Astrocyte (in vitro differentiated cells and primary cell): ENCODE results near the gene NAV2. TPM values are rescaled to one million over a fixed set of nuclear protein-coding genes. Genes with fewer than 3 reads are reported as not detected.
A peak's percentile ranks its signal among the peaks of the same experiment; 100 is the strongest.

Source experiments
- DNase-seq: peaks from one replicate; pipeline ENCODE4 v3.0.0-alpha.2; 2010; ENCODE audit warnings: low read depth
- FAIRE-seq: peaks from 2 replicates; lab custom pipeline; 2011; peaks lifted over from hg19 to GRCh38; lab: Jason Lieb, UNC
- H2AFZ ChIP-seq: 2 replicates; pipeline ENCODE4 v1.6.0; 2012; ENCODE audit warnings: low read depth, low read length, inconsistent platforms
- H3K27ac ChIP-seq: 2 replicates; pipeline ENCODE4 v1.5.1; 2011; ENCODE audit warnings: low read depth, low read length, inconsistent platforms
- H3K27me3 ChIP-seq: 2 replicates; pipeline ENCODE4 v1.6.0; 2011; ENCODE audit warnings: low read length, inconsistent platforms; ENCODE audit not compliant: insufficient read depth
- H3K36me3 ChIP-seq: 2 replicates; pipeline ENCODE4 v1.5.1; 2011; ENCODE audit warnings: low read length, inconsistent platforms; ENCODE audit not compliant: insufficient read depth
- H3K4me1 ChIP-seq: 2 replicates; pipeline ENCODE4 v1.5.1; 2011; ENCODE audit warnings: low read length, inconsistent platforms; ENCODE audit not compliant: insufficient read depth
- H3K4me2 ChIP-seq: 2 replicates; pipeline ENCODE4 v1.6.0; 2012; ENCODE audit warnings: low read length, inconsistent platforms
- H3K4me3 ChIP-seq: 2 replicates; pipeline ENCODE4 v1.5.1; 2011; ENCODE audit warnings: low read depth, mild to moderate bottlenecking, low read length, inconsistent platforms; ENCODE audit not compliant: insufficient read depth
- H3K79me2 ChIP-seq: 2 replicates; pipeline ENCODE4 v1.6.0; 2012; ENCODE audit warnings: mild to moderate bottlenecking, low read length, inconsistent platforms; ENCODE audit not compliant: insufficient read depth
- H3K9ac ChIP-seq: 2 replicates; pipeline ENCODE4 v1.6.0; 2012; ENCODE audit warnings: mild to moderate bottlenecking, low read length, inconsistent platforms
- H3K9me3 ChIP-seq: 2 replicates; pipeline ENCODE4 v1.5.1; 2012; ENCODE audit warnings: low read depth, mild to moderate bottlenecking, low read length, inconsistent platforms; ENCODE audit not compliant: insufficient read depth
- H4K20me1 ChIP-seq: 2 replicates; pipeline ENCODE4 v1.6.0; 2012; ENCODE audit warnings: low read length, inconsistent platforms; ENCODE audit not compliant: insufficient read depth
- H3K27ac Mint-ChIP-seq: one replicate; pipeline ENCODE4 v1.8.0; 2021; ENCODE audit warnings: mild to moderate bottlenecking, mixed read lengths; ENCODE audit not compliant: unreplicated experiment
- H3K27me3 Mint-ChIP-seq: one replicate; pipeline ENCODE4 v1.8.0; 2021; ENCODE audit warnings: low read depth, mixed read lengths; ENCODE audit not compliant: unreplicated experiment
- H3K36me3 Mint-ChIP-seq: one replicate; pipeline ENCODE4 v1.8.0; 2021; ENCODE audit warnings: low read depth, mixed read lengths; ENCODE audit not compliant: unreplicated experiment
- H3K4me1 Mint-ChIP-seq: one replicate; pipeline ENCODE4 v1.8.0; 2021; ENCODE audit warnings: low read depth, mixed read lengths; ENCODE audit not compliant: unreplicated experiment
- H3K4me3 Mint-ChIP-seq: one replicate; pipeline ENCODE4 v1.8.0; 2021; ENCODE audit warnings: mild to moderate bottlenecking, moderate library complexity, mixed read lengths; ENCODE audit not compliant: unreplicated experiment
- H3K9me3 Mint-ChIP-seq: one replicate; pipeline ENCODE4 v1.8.0; 2021; ENCODE audit warnings: mild to moderate bottlenecking, mixed read lengths; ENCODE audit not compliant: unreplicated experiment
- EZH2 ChIP-seq: IDR thresholded peaks from 2 replicates; pipeline ENCODE4 v1.6.1; 2012; ENCODE audit warnings: mild to moderate bottlenecking, low read length, inconsistent platforms; ENCODE audit not compliant: insufficient read depth
- total RNA-seq: library from RNA; stranded (reverse); gene quantifications from 2 replicates; pipeline ENCODE4 v1.2.1, GENCODE V29; 2021
- TF ChIP-seq, protein P1 (sequence below): IDR thresholded peaks from 2 replicates; pipeline ENCODE4 v1.5.1; 2011; ENCODE audit warnings: low read depth, mild to moderate bottlenecking, inconsistent platforms, low read length, moderate library complexity; ENCODE audit not compliant: insufficient read depth

Gene NAV2
- total RNA-seq, 1 donor from 2014 or later: 20.6 TPM

DNA sequence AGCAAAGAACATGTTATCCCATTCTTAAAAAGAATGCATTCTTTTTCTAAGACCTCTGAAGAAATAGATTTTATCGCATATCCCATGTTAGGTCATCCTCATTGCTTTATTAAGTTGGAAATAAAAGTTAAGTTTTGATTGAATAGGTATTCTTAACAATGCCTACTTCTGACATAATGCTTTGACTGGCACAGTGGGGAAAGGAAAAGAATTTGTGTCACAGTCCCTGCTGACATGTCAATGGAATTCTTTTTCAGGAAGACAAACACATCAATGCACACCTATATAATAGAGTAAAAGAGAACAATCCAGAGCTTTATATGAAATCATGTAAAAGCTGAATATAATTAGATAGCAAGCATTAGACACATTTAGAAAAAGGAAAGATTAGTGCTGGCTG lies 341.9 kb downstream of the NAV2 start:
- Mint-ChIP-seq H3K36me3 (peaks cover 22% of the 10 kb centered on the region), H3K4me1 (peaks cover 44% of the 10 kb centered on the region), H3K27me3 (no peaks in the 10 kb centered on the region), H3K4me3 (no peak overlapping the region), H3K27ac (no peak overlapping the region), H3K9me3 (no peaks in the 10 kb centered on the region)
- no peaks in the 10 kb centered on the region for H3K27me3 ChIP-seq
- H3K27ac ChIP-seq: no peak overlapping the region
- peaks cover 10% of the 10 kb centered on the region for H3K4me1 ChIP-seq
- no peak overlapping the region for H3K9ac ChIP-seq
- no peak overlapping the region for H3K4me3 ChIP-seq
- DNase-seq (no peak), FAIRE-seq (no peak)
- TF ChIP-seq, protein P1, sequence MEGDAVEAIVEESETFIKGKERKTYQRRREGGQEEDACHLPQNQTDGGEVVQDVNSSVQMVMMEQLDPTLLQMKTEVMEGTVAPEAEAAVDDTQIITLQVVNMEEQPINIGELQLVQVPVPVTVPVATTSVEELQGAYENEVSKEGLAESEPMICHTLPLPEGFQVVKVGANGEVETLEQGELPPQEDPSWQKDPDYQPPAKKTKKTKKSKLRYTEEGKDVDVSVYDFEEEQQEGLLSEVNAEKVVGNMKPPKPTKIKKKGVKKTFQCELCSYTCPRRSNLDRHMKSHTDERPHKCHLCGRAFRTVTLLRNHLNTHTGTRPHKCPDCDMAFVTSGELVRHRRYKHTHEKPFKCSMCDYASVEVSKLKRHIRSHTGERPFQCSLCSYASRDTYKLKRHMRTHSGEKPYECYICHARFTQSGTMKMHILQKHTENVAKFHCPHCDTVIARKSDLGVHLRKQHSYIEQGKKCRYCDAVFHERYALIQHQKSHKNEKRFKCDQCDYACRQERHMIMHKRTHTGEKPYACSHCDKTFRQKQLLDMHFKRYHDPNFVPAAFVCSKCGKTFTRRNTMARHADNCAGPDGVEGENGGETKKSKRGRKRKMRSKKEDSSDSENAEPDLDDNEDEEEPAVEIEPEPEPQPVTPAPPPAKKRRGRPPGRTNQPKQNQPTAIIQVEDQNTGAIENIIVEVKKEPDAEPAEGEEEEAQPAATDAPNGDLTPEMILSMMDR: no peak
- no peak for TF ChIP-seq EZH2
- no peaks in the 10 kb centered on the region for H4K20me1 ChIP-seq
- no peaks in the 10 kb centered on the region for H3K9me3 ChIP-seq
- no peak overlapping the region for H2AFZ ChIP-seq
- peaks cover 9% of the 10 kb centered on the region for H3K36me3 ChIP-seq
- H3K4me2 ChIP-seq: no peak overlapping the region
- no peaks in the 10 kb centered on the region for H3K79me2 ChIP-seq

DNA sequence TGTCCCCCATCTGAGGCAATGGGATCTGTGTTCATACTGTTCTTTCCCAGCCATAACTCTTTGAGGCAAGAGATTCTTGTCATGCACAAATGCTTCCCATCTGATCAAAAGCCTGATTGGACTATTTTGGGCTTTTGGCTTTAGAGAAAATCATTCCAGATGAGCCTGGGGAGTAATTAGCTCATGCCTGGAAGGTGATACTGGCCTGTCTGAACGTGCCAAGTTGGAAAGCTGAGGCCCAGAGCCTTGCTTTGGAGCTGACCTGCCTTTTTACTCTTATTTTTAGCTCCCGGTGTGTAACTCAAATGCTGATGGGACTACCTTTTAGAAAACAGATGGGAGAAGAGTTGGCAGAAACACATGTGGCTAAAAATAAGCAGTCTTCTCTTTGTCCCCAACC lies 342.7 kb downstream of the NAV2 start:
- no peak overlapping the region for H3K4me3 ChIP-seq
- DNase-seq: no peak
- peaks cover 20% of the 10 kb centered on the region for H3K36me3 Mint-ChIP-seq
- peaks cover 9% of the 10 kb centered on the region for H3K36me3 ChIP-seq
- H2AFZ ChIP-seq: no peak overlapping the region
- H3K4me1 Mint-ChIP-seq: peaks cover 38% of the 10 kb centered on the region
- no peak overlapping the region for H3K4me2 ChIP-seq
- H3K4me3 Mint-ChIP-seq: no peak overlapping the region
- no peaks in the 10 kb centered on the region for H3K79me2 ChIP-seq
- peaks cover 8% of the 10 kb centered on the region for H3K4me1 ChIP-seq
- TF ChIP-seq, protein P1: no peak
- TF ChIP-seq EZH2: no peak
- no peaks in the 10 kb centered on the region for H3K27me3 Mint-ChIP-seq
- no peak overlapping the region for H3K9ac ChIP-seq
- H3K9me3 ChIP-seq: no peaks in the 10 kb centered on the region
- H4K20me1 ChIP-seq: no peaks in the 10 kb centered on the region
- no peaks in the 10 kb centered on the region for H3K27me3 ChIP-seq
- no peak for FAIRE-seq
- H3K27ac Mint-ChIP-seq: no peak overlapping the region
- no peaks in the 10 kb centered on the region for H3K9me3 Mint-ChIP-seq
- no peak overlapping the region for H3K27ac ChIP-seq

DNA sequence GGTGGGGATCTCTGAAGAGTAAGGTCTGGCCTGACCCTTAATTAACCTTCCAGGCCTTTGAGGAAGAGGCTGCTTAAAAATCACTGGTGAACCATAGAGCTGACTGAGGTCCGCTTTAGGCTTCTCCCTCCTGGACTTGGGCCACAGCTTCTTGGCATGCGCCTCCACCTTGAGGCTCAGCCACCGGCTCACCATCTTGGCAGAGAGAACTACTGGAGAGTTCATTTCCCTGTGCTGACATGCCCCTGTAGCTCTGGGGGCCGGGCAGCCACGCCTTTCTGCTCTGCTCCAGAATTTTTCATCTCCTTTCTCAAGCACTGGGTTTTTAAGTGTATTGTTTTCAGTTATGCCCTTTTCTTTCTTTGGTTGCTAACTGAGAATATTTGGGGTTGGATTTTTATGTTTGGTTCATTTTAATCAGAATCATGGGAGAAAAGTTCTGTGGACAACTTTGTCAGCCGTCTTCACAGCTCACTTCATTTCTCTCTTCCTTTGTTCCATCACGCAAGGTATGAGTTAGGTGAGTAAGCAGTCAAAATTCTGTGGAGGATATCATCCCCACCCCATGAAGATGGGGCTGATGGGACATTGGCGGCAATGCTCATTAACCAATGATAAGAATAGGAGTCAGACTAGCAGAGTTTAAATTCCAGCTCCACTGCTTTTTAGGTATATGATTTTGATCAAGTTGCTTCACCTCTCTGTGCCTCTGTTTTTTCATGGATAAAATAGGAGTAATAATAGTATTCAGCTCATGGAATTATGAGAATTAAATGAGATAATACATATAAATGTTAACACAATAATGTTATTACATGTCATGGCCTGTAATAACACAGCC lies 343.7 kb downstream of the NAV2 start:
- H3K4me3 ChIP-seq: no peak overlapping the region
- no peak overlapping the region for H2AFZ ChIP-seq
- peaks cover 29% of the 10 kb centered on the region for H3K4me1 Mint-ChIP-seq
- H3K27ac Mint-ChIP-seq: no peak overlapping the region
- FAIRE-seq (no peak), DNase-seq (peak; percentile 57)
- no peaks in the 10 kb centered on the region for H3K27me3 Mint-ChIP-seq
- H3K79me2 ChIP-seq: no peaks in the 10 kb centered on the region
- H3K27ac ChIP-seq: peak overlapping the region; percentile 3
- no peaks in the 10 kb centered on the region for H3K9me3 Mint-ChIP-seq
- TF ChIP-seq, protein P1: no peak
- TF ChIP-seq EZH2: no peak
- no peaks in the 10 kb centered on the region for H3K27me3 ChIP-seq
- H3K9ac ChIP-seq: no peak overlapping the region
- peaks cover 7% of the 10 kb centered on the region for H3K4me1 ChIP-seq
- no peak overlapping the region for H3K4me2 ChIP-seq
- H3K36me3 Mint-ChIP-seq: peaks cover 22% of the 10 kb centered on the region
- no peaks in the 10 kb centered on the region for H4K20me1 ChIP-seq
- no peak overlapping the region for H3K4me3 Mint-ChIP-seq
- H3K9me3 ChIP-seq: no peaks in the 10 kb centered on the region
- peaks cover 9% of the 10 kb centered on the region for H3K36me3 ChIP-seq
